SK-N-SH treated with all-trans-retinoic acid at 6 μM for 48 hours (cell line): ENCODE measurements around the gene CERK.

Source experiments
- CREB5 ChIP-seq: fragments of 250-450 bp; sonication (Bioruptor Pico); IDR thresholded peaks from 2 replicates; pipeline ENCODE4 v1.5.1; 2020; ENCODE audit warnings: low read depth, mild to moderate bottlenecking, moderate library complexity
- ESRRG ChIP-seq: fragments of 250-450 bp; sonication (Bioruptor Pico); IDR thresholded peaks from 2 replicates; pipeline ENCODE4 v1.6.1; 2021; ENCODE audit warnings: mild to moderate bottlenecking
- GLIS3 ChIP-seq: fragments of 250-450 bp; sonication (Bioruptor Pico); IDR thresholded peaks from 2 replicates; pipeline ENCODE4 v1.5.0; 2020; ENCODE audit warnings: mild to moderate bottlenecking, moderate library complexity
- OSR1 ChIP-seq: fragments of 250-450 bp; sonication (Bioruptor Pico); IDR thresholded peaks from 2 replicates; pipeline ENCODE4 v1.8.0; 2022; ENCODE audit warnings: moderate library complexity, mild to moderate bottlenecking, inconsistent platforms
- PATZ1 ChIP-seq: fragments of 250-450 bp; sonication (Bioruptor Pico); IDR thresholded peaks from 2 replicates; pipeline ENCODE4 v1.8.0; 2020; ENCODE audit warnings: mild to moderate bottlenecking, moderate library complexity, borderline replicate concordance
- PPARA ChIP-seq: fragments of 250-450 bp; sonication (Bioruptor Pico); IDR thresholded peaks from 2 replicates; pipeline ENCODE4 v1.5.0; 2020; ENCODE audit warnings: mild to moderate bottlenecking, borderline replicate concordance
- TCF4 ChIP-seq: fragments of 250-450 bp; sonication (Bioruptor Pico); IDR thresholded peaks from 2 replicates; pipeline ENCODE4 v1.8.0; 2021; ENCODE audit warnings: mild to moderate bottlenecking, moderate library complexity, borderline replicate concordance
- ZNF8 ChIP-seq: fragments of 450-650 bp; formaldehyde crosslinking; IDR thresholded peaks from 2 replicates; pipeline ENCODE4 v1.5.0; 2020; ENCODE audit warnings: mild to moderate bottlenecking, moderate library complexity

- TF ChIP-seq PPARA (CRISPR knock-in tag) (no peak), ZNF8 (CRISPR knock-in tag) (no peak), PATZ1 (CRISPR knock-in tag) (no peak), TCF4 (no peak), GLIS3 (CRISPR knock-in tag) (no peak), OSR1 (CRISPR knock-in tag) (no peak), ESRRG (CRISPR knock-in tag) (no peak), CREB5 (CRISPR knock-in tag) (no peak)
Observed at GRCh38 chr22:46649141-46650077, 88.6 kb downstream of the CERK start.
